NCI-H2196 treated with DMSO at 0.1 percent for 48 hours (cell line): Measurements from ENCODE around the gene CEBPA.

ENCODE experiments used
- DNase-seq: peaks from one replicate; lab custom pipeline; 2025; ENCODE audit not compliant: unreplicated experiment; lab: John Stamatoyannopoulos, UW

Gene CEBPA

GRCh38 chr19:33273881-33274662 lies 28.3 kb downstream of the CEBPA start:
- DNase-seq = no peak

GRCh38 chr19:33273065-33273736 lies 29.1 kb downstream of the CEBPA start:
- DNase-seq = no peak

DNA sequence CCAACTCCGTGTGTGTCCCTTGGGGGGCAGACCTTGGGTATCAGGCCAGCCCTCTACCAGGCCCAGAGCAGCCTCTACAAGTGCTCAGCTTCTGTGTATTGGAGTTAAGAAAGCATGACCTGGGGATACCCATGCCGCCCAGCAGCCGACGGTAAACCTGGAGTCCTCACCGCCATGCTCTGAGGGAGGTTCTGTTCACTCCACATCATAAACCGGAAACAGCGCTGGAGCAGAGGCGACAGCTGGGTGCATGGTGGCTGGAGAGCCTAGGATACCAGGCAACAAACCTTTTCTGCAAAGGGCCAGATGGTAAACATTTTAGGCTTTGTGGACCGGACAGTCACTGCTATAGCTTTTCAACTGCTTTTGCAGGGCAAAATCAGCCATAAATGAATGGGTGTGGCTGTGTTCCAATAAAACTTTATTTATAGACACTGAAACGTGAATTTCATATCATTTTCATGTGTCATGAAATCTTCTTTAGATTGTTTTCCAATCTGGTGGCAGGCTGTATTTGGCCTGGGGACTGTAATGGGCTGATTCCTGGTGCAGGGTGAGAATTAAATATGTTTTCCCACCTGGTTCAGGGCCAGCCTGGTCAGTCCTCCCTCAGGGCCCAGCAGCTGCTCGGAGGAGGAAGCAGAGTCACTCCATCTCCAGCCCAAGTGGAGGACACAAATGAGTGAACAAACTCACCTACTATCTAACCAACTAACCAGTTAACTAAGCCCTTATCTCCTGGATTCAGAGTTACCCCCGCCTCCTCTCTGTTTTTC lies 30.9 kb downstream of the CEBPA start:
- no peak for DNase-seq

DNA sequence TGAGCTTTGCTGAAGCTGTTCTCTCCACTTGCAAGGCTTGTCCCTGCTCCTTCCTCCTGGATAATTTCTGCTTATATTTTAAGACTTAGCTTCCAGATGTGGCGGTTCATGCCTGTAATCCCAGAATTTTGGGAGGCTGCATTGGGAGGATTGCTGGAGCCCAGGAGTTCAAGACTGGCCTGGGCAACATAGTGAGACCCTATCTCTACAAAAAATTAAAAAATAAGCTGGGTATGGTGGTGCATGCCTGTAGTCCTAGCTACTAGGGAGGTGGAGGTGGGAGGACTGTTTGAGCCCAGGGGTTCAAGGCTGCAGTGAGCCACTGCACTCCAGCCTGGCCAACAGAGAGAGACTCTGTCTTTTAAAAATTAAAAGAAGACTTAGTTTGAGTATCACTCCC lies 31.6 kb downstream of the CEBPA start:
- DNase-seq = no peak

GRCh38 chr19:33269016-33269415 lies 33.3 kb downstream of the CEBPA start:
- DNase-seq = no peak

- no peak for DNase-seq
Measured at GRCh38 chr19:33268162-33268991, 34.0 kb downstream of the CEBPA start.

- DNase-seq = no peak
Measured at GRCh38 chr19:33267706-33268105, 34.6 kb downstream of the CEBPA start.

GRCh38 chr19:33266974-33267484 lies 35.3 kb downstream of the CEBPA start:
- DNase-seq = no peak

- no peak for DNase-seq
Measured at GRCh38 chr19:33264881-33265445, 37.4 kb downstream of the CEBPA start.

- DNase-seq = no peak
Measured at GRCh38 chr19:33263325-33264023, 38.9 kb downstream of the CEBPA start.

DNA sequence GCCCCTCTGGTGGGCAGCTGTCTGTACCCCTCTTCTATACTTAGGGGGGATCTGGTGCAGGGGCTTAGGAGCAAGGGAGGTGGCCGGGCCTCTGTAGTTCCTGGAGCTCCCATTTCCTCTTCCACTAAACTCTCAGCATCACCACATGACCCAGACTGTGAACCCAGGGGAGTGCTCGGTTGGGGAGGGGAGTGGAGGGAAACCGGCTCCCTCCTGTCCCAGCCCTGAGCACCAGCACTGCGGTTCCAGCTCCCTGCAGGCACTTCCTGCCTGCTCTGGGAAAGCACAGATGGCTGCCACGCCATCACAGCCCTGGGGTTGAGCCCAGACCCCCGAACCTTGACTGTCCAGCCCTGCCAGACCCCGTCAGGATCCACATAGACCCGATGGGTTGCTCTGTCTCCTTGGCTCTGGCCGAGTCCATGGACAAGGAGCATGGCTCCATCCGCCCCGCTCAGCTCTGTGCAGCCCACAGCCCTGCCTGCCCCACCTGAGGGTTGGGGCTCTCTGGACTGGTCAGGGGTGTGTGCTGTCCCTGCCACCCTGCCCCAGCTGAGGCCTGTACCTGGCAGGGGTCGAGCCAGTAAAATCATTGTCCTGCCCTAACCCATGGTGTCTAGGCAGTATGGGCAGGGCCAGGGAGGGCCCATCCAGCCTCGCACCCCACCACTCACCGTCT lies 40.7 kb downstream of the CEBPA start:
- no peak for DNase-seq

GRCh38 chr19:33260628-33261418 lies 41.5 kb downstream of the CEBPA start:
- DNase-seq = no peak

DNA sequence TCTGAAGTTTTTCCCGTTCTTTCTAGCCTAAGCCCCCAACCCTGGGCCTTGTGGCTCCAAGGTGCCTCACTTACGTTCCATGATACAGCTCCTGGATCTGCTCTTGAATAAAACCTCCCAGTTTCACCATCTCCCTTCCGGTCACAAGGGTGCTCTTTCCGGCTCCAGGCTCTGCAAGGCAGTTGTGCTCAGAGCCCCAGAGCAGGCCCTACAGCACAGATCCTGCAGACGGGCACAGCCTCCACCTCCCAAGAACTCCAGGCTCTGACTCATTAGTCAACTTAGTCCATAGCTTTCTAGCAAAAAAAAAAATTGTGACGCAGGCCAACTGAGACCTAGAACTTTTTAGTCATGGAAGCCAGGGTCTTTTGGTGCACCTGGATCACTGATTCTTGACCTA lies 42.8 kb downstream of the CEBPA start:
- no peak for DNase-seq

DNA sequence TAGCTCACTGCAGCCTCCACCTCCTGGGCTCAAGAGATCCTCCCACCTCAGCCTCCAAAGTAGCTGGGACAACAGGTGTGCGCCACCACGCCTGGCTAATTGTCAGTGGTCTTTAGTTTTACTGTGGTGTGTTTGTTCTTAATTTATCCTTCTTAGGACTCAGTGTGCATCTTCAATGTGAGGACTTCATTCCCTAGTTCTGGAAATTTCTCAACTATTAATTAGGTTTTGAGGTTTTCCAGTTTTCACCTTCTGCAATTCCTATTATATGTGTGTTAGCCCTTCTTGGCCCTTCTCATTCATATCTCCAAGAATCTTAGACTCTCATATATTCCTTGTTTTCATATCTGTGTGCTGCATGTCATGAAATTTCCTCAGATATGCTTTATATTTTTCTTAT lies 44.5 kb downstream of the CEBPA start:
- no peak for DNase-seq

DNA sequence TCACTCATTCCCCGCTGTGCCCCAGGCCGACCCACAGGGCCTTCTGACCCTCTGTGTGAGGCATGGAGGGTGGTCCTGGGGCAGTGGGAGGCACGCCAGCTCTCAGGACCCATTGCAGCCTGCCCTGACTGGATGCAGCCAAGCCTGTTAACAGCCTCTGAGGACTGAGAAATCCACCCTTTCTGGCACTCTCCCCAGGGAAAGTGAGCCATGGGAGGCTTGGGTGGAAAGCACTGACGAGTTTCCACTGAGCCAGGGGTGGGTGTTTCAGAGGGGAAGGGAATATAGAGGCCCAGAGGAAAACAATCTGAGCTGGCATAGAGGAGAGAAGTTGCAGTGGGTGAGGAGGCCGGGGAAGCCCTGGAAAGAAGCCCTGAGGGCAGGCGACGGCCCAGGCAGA lies 46.1 kb downstream of the CEBPA start:
- no peak for DNase-seq

DNA sequence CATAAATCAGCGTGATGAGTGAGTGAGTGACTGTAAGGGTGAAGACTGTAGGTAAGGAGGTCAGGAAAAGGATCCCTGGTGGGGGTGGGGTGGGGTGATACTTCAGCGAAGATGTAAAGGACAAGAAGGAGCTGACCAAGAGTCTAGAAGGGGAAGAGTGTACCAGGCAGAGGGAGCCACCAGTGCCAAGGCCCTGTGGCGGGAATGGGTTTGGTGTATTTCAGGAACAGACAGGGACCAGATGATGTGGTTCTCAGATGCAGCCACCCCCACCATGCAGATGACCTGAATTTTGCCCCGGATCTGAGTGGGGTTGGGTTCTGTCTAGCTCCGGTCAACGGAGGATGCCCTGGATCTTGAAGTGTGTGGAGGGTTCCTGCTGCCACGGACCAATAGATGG lies 46.6 kb downstream of the CEBPA start:
- DNase-seq = no peak

GRCh38 chr19:33254245-33254824 lies 48.0 kb downstream of the CEBPA start:
- DNase-seq = no peak

- DNase-seq = no peak
Measured at GRCh38 chr19:33252971-33253370, 49.4 kb downstream of the CEBPA start.
